SK-N-SH treated with all-trans-retinoic acid at 6 μM for 48 hours (cell line): ENCODE results near the gene IL17RB.

ENCODE experiments used
- ARNTL ChIP-seq: fragments of 450-650 bp; formaldehyde crosslinking; IDR thresholded peaks from 2 replicates; pipeline ENCODE4 v1.5.0; 2020; ENCODE audit warnings: low read depth, mild to moderate bottlenecking, moderate library complexity, borderline replicate concordance
- BACH2 ChIP-seq: fragments of 250-450 bp; sonication (Bioruptor Pico); IDR thresholded peaks from 2 replicates; pipeline ENCODE4 v1.9.0; 2021; ENCODE audit warnings: mild to moderate bottlenecking, borderline replicate concordance
- ESRRG ChIP-seq: fragments of 250-450 bp; sonication (Bioruptor Pico); IDR thresholded peaks from 2 replicates; pipeline ENCODE4 v1.6.1; 2021; ENCODE audit warnings: mild to moderate bottlenecking
- ISL1 ChIP-seq: fragments of 250-450 bp; sonication (Bioruptor Pico); IDR thresholded peaks from 2 replicates; pipeline ENCODE4 v2.1.2; 2022; ENCODE audit warnings: mild to moderate bottlenecking, moderate library complexity
- OSR1 ChIP-seq: fragments of 250-450 bp; sonication (Bioruptor Pico); IDR thresholded peaks from 2 replicates; pipeline ENCODE4 v1.8.0; 2022; ENCODE audit warnings: moderate library complexity, mild to moderate bottlenecking, inconsistent platforms
- PPARA ChIP-seq: fragments of 250-450 bp; sonication (Bioruptor Pico); IDR thresholded peaks from 2 replicates; pipeline ENCODE4 v1.5.0; 2020; ENCODE audit warnings: mild to moderate bottlenecking, borderline replicate concordance
- TCF4 ChIP-seq: fragments of 250-450 bp; sonication (Bioruptor Pico); IDR thresholded peaks from 2 replicates; pipeline ENCODE4 v1.8.0; 2021; ENCODE audit warnings: mild to moderate bottlenecking, moderate library complexity, borderline replicate concordance
- ZFP3 ChIP-seq: fragments of 250-450 bp; sonication (Bioruptor Pico); IDR thresholded peaks from 2 replicates; pipeline ENCODE4 v1.5.0; 2020; ENCODE audit warnings: mild to moderate bottlenecking, moderate library complexity
- ZFP30 ChIP-seq: fragments of 450-650 bp; formaldehyde crosslinking; IDR thresholded peaks from 2 replicates; pipeline ENCODE4 v1.5.0; 2022; ENCODE audit warnings: mild to moderate bottlenecking, moderate library complexity
- ZNF8 ChIP-seq: fragments of 450-650 bp; formaldehyde crosslinking; IDR thresholded peaks from 2 replicates; pipeline ENCODE4 v1.5.0; 2020; ENCODE audit warnings: mild to moderate bottlenecking, moderate library complexity
- TF ChIP-seq, protein P1 (sequence below): fragments of 250-450 bp; sonication (Bioruptor Pico); IDR thresholded peaks from 2 replicates; pipeline ENCODE4 v1.5.1; 2020; ENCODE audit warnings: low read depth, mild to moderate bottlenecking, moderate library complexity

DNA sequence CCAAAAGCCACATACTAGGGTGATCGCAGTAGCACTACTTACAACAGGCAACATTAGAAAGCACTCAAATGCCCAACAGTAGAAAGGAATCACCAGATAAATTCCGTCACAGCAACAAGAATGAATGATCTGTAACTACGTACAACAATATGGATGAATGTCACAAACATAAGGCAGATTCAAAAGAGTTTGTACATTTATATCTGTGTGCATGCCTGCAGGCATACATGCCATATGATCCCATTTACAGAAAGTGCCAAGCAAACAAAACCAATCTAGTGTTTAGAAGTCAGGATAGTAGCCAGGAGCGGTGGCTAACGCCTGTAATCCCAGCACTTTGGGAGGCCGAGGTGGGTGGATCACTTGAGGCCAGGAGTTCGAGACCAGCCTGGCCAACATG is 3.5 kb downstream of the IL17RB start:
- TF ChIP-seq ZNF8 (CRISPR knock-in tag) (no peak), ESRRG (CRISPR knock-in tag) (no peak), ISL1 (CRISPR knock-in tag) (no peak), ARNTL (CRISPR knock-in tag) (no peak), OSR1 (CRISPR knock-in tag) (no peak), TCF4 (CRISPR knock-in tag) (no peak), ZFP30 (no peak), PPARA (CRISPR knock-in tag) (no peak), ZFP3 (CRISPR knock-in tag) (no peak), BACH2 (CRISPR knock-in tag) (no peak)
- TF ChIP-seq, protein P1, sequence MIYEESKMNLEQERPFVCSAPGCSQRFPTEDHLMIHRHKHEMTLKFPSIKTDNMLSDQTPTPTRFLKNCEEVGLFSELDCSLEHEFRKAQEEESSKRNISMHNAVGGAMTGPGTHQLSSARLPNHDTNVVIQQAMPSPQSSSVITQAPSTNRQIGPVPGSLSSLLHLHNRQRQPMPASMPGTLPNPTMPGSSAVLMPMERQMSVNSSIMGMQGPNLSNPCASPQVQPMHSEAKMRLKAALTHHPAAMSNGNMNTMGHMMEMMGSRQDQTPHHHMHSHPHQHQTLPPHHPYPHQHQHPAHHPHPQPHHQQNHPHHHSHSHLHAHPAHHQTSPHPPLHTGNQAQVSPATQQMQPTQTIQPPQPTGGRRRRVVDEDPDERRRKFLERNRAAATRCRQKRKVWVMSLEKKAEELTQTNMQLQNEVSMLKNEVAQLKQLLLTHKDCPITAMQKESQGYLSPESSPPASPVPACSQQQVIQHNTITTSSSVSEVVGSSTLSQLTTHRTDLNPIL (CRISPR knock-in tag): no peak
